Measurements from ENCODE around the gene MOSPD3. TPM values are rescaled to one million over a fixed set of nuclear protein-coding genes. Genes with fewer than 3 reads are reported as not detected.
A peak's percentile ranks its signal among the peaks of the same experiment; 100 is the strongest.

MOSPD3 gene
- total RNA-seq, 1 donor from 2014 or later: 11.8 TPM

DNA sequence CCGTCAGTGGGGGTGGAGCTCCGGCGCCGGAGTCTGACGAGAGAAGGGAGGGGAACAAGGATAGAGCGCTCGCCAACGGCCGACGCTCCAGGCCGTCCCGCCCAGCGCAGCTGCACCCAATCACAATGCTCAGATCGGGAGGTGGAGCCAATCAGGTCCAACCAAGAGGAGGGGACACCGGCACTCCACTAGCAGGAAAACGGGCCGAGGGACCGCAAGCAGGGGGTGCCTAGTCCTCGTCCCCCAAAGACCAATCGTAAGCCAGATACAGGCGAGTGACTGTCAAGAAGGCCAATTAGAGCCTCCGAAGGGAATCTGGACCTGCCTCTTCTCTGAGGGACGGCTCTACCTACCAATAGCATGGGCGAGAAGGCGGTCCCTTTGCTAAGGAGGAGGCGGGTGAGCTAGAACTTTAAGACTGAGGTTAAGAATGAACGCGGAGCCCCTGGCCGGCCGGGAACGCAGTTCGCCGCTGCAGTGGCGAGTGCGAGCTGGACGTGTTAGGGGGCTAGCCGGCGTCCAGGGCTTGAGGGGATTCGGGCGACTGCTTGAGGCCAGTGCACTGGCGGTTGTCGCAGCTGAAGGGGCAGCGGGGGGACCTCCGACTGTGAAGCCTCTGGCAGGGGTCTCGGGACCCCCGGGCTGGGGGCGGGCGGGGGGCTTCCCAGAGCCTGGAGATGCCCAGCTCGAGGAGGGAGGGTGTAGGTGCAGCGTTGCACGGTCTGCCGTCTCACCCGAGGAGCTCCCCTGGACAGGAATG is 25.9 kb upstream of the MOSPD3 start, which contains the start of gene FBXO24:
Gene FBXO24, plus strand, starts transcription at position 63 of the 760 bp plus-strand sequence. Its CDS starts 298 bp downstream, at position 361.
- Histone ChIP-seq H3K36me3 (peaks cover 0 to 11% of the 10 kb centered on the region in 2 donors), H3K27me3 (no peaks in the 10 kb centered on the region), H3K9me3 (no peaks in the 10 kb centered on the region), H3K4me3 (peak within 1 kb of the TSS; percentile 79 to 96), H3K27ac (peak within 1 kb of the TSS; percentile 94), H3K4me1 (peaks cover 57% of the 10 kb centered on the region)
- peak; percentile 92 to 96 for TF ChIP-seq POLR2AphosphoS5 (IDR thresholded peaks at IDR 0.05; ENCODE audit: insufficient read depth in 1 of 2, low read depth in 1 of 2)
- TF ChIP-seq, protein P1, sequence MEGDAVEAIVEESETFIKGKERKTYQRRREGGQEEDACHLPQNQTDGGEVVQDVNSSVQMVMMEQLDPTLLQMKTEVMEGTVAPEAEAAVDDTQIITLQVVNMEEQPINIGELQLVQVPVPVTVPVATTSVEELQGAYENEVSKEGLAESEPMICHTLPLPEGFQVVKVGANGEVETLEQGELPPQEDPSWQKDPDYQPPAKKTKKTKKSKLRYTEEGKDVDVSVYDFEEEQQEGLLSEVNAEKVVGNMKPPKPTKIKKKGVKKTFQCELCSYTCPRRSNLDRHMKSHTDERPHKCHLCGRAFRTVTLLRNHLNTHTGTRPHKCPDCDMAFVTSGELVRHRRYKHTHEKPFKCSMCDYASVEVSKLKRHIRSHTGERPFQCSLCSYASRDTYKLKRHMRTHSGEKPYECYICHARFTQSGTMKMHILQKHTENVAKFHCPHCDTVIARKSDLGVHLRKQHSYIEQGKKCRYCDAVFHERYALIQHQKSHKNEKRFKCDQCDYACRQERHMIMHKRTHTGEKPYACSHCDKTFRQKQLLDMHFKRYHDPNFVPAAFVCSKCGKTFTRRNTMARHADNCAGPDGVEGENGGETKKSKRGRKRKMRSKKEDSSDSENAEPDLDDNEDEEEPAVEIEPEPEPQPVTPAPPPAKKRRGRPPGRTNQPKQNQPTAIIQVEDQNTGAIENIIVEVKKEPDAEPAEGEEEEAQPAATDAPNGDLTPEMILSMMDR (IDR thresholded peaks at IDR 0.05): no peak
- TF ChIP-seq POLR2A (IDR thresholded peaks at IDR 0.05): peak in 1 of 2 donors; percentile 60
- intact Hi-C loops (cut with DNase I): loop anchor here (1.0 to 5.0 kb wide), 2 partner anchors 86 to 107 kb away; partner anchors contain the start of genes GNB2 and TSC22D4
- DNase-seq (ENCODE audit: extremely low spot score in 2 of 2): peak; percentile 100

DNA sequence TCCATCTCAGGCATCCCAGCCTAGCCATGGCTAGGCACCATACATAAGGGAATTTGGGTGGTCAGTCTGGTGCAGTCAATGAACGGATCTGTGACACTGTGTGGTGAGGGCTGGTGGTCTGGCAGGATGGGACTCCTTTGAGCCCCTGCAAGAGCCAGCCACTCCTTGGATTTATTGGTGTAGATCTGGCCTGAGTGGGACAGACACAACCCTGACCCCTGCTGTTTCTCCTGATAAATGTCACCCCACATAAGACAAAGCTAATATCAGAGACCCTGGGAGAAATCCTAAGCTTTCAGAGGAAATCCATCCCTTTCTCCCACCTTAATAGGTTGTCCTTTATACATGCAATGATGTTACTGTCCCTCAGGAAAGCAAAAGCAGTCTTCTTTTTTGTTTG is 23.9 kb upstream of the MOSPD3 start:
- TF ChIP-seq, protein P1 (IDR thresholded peaks at IDR 0.05): no peak
- no peak for TF ChIP-seq POLR2A (IDR thresholded peaks at IDR 0.05)
- no peak for TF ChIP-seq POLR2AphosphoS5 (IDR thresholded peaks at IDR 0.05; ENCODE audit: insufficient read depth in 1 of 2, low read depth in 1 of 2)
- intact Hi-C loops (cut with DNase I): loop anchor here (5.0 kb wide), 1 partner anchor 84 kb away; the partner anchor contains the start of gene GNB2

DNA sequence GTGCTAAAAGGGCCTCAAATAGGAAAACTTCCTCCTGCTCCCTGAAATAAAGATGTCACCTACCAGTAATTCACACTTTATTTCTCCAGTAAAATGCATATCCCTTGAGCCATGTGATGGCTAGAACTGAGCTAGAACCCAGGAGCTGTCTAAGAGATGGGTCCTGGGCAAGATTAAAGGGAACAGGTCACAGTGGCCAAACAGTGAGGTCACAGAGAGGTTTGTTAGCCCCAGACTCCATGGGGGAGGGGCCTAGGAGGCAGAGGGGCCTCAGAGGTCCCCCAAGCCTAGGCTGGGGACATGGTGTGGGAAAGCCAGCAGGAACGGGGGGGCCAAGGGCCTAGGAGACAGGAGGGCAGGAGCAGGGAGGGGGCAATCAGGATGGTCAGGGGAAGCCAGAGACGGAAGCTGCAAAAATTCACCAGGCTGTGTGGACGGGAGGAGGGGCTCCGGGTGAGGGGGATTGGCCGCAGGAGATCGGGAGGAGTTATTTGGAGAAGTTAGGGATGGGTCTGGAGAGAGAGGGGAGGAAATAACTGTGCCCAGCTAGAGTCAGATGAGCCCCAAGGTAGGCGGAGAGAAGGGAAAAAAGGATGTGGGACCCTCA is 22.9 kb upstream of the MOSPD3 start:
- H3K27me3 ChIP-seq: no peaks in the 10 kb centered on the region
- peak overlapping the region; percentile 54 for H3K27ac ChIP-seq
- TF ChIP-seq, protein P1 (IDR thresholded peaks at IDR 0.05): no peak
- TF ChIP-seq POLR2A (IDR thresholded peaks at IDR 0.05) (no peak), POLR2AphosphoS5 (IDR thresholded peaks at IDR 0.05; ENCODE audit: insufficient read depth in 1 of 2, low read depth in 1 of 2) (peak in 1 of 2 donors; percentile 6)
- peak overlapping the region in 1 of 2 donors; percentile 16 for H3K4me3 ChIP-seq
- intact Hi-C loops (cut with DNase I): loop anchor here (5.0 kb wide), 1 partner anchor 83 kb away; the partner anchor contains the start of gene GNB2
- no peaks in the 10 kb centered on the region for H3K36me3 ChIP-seq
- H3K4me1 ChIP-seq: peaks cover 30% of the 10 kb centered on the region
- no peak for DNase-seq (ENCODE audit: extremely low spot score in 2 of 2)
- no peaks in the 10 kb centered on the region for H3K9me3 ChIP-seq

More for the DNA sequence above, 23.9 kb upstream of the MOSPD3 start:
- Histone ChIP-seq H3K9me3 (no peaks in the 10 kb centered on the region), H3K36me3 (no peaks in the 10 kb centered on the region), H3K4me1 (peaks cover 40% of the 10 kb centered on the region), H3K27me3 (no peaks in the 10 kb centered on the region), H3K4me3 (no peak overlapping the region), H3K27ac (no peak overlapping the region)
- no peak for DNase-seq (ENCODE audit: extremely low spot score in 2 of 2)

DNA sequence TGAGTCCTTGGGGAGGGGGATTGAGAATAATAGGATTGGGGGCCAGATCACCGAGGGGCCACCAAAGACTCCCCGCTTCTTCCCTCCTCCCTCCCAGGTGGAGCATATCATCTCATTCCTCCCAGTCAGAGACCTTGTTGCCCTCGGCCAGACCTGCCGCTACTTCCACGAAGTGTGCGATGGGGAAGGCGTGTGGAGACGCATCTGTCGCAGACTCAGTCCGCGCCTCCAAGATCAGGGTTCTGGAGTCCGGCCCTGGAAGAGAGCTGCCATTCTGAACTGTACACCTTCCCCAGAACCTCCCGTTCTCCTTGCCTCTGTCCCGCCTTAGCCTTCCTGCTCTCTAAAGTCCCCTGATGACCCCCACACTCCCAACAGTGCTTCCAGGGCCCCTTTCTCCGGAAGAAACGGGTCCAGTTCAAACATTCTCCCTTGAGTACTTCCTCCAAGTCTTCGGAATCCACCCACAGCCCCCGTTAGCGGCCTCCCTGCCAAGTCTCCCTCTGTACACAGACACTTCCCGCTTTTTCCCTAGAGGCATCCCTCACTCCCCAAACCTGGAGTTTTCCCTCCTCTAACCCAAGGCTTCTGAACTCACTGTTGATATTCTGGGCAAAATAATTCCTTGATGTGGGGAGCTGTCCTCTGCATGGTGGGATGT is 22.1 kb upstream of the MOSPD3 start:
- intact Hi-C loops (cut with DNase I): no loop called here
- Histone ChIP-seq H3K4me1 (peaks cover 22% of the 10 kb centered on the region), H3K27ac (peak overlapping the region; percentile 54), H3K9me3 (no peaks in the 10 kb centered on the region), H3K36me3 (no peaks in the 10 kb centered on the region), H3K4me3 (peak overlapping the region in 1 of 2 donors; percentile 16), H3K27me3 (no peaks in the 10 kb centered on the region)
- no peak for DNase-seq (ENCODE audit: extremely low spot score in 2 of 2)
- TF ChIP-seq POLR2AphosphoS5 (IDR thresholded peaks at IDR 0.05; ENCODE audit: insufficient read depth in 1 of 2, low read depth in 1 of 2) (peak in 1 of 2 donors; percentile 21), POLR2A (IDR thresholded peaks at IDR 0.05) (no peak)
- TF ChIP-seq, protein P1 (IDR thresholded peaks at IDR 0.05): no peak
